ENCODE data around the gene ARNT2.

DNA sequence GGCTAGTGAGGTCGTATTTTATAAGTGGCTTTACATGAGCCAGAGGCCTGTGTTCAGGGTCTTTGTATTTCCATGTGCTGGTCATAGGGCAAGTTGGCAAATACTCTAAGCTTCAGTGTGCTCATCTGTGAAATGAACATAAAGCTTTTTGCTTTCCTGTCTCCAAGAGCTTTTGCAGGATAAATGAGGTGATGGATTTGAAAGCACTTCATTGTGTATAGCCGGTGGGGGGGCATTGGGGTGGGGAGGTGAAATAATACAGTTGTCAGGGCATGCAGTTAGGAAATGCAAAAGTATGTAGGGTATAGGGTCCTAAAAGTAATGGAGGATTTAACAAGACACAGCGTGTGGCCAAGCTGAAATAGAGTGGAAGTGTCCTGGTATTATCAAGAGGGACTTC, 67.7 kb downstream of the ARNT2 start:
- TF ChIP-seq CTCF (IDR thresholded peaks at IDR 0.05), result no peak
- TF ChIP-seq, protein P1, sequence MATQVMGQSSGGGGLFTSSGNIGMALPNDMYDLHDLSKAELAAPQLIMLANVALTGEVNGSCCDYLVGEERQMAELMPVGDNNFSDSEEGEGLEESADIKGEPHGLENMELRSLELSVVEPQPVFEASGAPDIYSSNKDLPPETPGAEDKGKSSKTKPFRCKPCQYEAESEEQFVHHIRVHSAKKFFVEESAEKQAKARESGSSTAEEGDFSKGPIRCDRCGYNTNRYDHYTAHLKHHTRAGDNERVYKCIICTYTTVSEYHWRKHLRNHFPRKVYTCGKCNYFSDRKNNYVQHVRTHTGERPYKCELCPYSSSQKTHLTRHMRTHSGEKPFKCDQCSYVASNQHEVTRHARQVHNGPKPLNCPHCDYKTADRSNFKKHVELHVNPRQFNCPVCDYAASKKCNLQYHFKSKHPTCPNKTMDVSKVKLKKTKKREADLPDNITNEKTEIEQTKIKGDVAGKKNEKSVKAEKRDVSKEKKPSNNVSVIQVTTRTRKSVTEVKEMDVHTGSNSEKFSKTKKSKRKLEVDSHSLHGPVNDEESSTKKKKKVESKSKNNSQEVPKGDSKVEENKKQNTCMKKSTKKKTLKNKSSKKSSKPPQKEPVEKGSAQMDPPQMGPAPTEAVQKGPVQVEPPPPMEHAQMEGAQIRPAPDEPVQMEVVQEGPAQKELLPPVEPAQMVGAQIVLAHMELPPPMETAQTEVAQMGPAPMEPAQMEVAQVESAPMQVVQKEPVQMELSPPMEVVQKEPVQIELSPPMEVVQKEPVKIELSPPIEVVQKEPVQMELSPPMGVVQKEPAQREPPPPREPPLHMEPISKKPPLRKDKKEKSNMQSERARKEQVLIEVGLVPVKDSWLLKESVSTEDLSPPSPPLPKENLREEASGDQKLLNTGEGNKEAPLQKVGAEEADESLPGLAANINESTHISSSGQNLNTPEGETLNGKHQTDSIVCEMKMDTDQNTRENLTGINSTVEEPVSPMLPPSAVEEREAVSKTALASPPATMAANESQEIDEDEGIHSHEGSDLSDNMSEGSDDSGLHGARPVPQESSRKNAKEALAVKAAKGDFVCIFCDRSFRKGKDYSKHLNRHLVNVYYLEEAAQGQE (IDR thresholded peaks at IDR 0.05; ENCODE audit: insufficient read depth in 1 of 2, low read depth in 2 of 2, low read length in 1 of 2), result no peak
